GM12878 (cell line): ENCODE measurements around the gene CPNE5. TPM values are rescaled to one million over a fixed set of nuclear protein-coding genes. Genes with fewer than 3 reads are reported as not detected.
A peak's percentile ranks its signal among the peaks of the same experiment; 100 is the strongest.

ENCODE experiments used
- CBFB ChIP-seq: IDR thresholded peaks from 2 replicates; pipeline ENCODE4 v1.6.1; 2016; ENCODE audit warnings: antibody characterized with exemption, low read depth
- DPF2 ChIP-seq: fragments of 450-650 bp; IDR thresholded peaks from 2 replicates; pipeline ENCODE4 v1.6.1; 2017; ENCODE audit warnings: mild to moderate bottlenecking
- EED ChIP-seq: sonication (generic); IDR thresholded peaks from 2 replicates; pipeline ENCODE4 v1.6.1; 2016; ENCODE audit warnings: antibody characterized with exemption, low read depth
- ESRRA ChIP-seq: IDR thresholded peaks from 2 replicates; pipeline ENCODE4 v1.6.1; 2012; ENCODE audit warnings: mild to moderate bottlenecking, low read length, improper control_type of control experiment
- GATAD2B ChIP-seq: fragments of 450-650 bp; conservative IDR thresholded peaks from 2 replicates; pipeline ENCODE4 v1.6.1; 2017; ENCODE audit warnings: low read depth, mild to moderate bottlenecking, moderate library complexity
- IRF4 ChIP-seq: IDR thresholded peaks from 2 replicates; pipeline ENCODE4 v1.6.1; 2011; ENCODE audit warnings: low read depth, low read length
- MLLT1 ChIP-seq: fragments of 450-650 bp; IDR thresholded peaks from 2 replicates; pipeline ENCODE4 v1.6.1; 2016; ENCODE audit warnings: mild to moderate bottlenecking
- MTA3 ChIP-seq: IDR thresholded peaks from 2 replicates; pipeline ENCODE4 v1.6.1; 2012; ENCODE audit warnings: low read length, inconsistent platforms, borderline replicate concordance
- MYB ChIP-seq: fragments of 150-350 bp; IDR thresholded peaks from 2 replicates; pipeline ENCODE4 v1.6.1; 2014; ENCODE audit warnings: mild to moderate bottlenecking, low read depth, low read length, borderline replicate concordance
- NR2F1 ChIP-seq: fragments of 450-650 bp; conservative IDR thresholded peaks from 2 replicates; pipeline ENCODE4 v1.6.1; 2017; ENCODE audit warnings: mild to moderate bottlenecking
- PAX5 ChIP-seq: IDR thresholded peaks from 2 replicates; pipeline ENCODE4 v1.6.1; 2011; ENCODE audit warnings: low read depth, low read length, borderline replicate concordance
- RB1 ChIP-seq: fragments of 450-650 bp; formaldehyde crosslinking; IDR thresholded peaks from 2 replicates; pipeline ENCODE4 v1.6.1; 2017; ENCODE audit warnings: mild to moderate bottlenecking, borderline replicate concordance
- SMC3 ChIP-seq: IDR thresholded peaks from 2 replicates; pipeline ENCODE4 v1.6.1; 2011; ENCODE audit warnings: low read length, improper control_type of control experiment, borderline replicate concordance
- SREBF1 ChIP-seq: IDR thresholded peaks from 2 replicates; pipeline ENCODE4 v1.6.1; 2012; ENCODE audit warnings: mild to moderate bottlenecking, low read length
- SUPT20H ChIP-seq: IDR thresholded peaks from 2 replicates; pipeline ENCODE4 v1.6.1; 2011; ENCODE audit warnings: low read depth, mild to moderate bottlenecking, low read length, moderate library complexity, borderline replicate concordance; ENCODE audit not compliant: control insufficient read depth
- ZBTB33 ChIP-seq: fragments of 450-650 bp; IDR thresholded peaks from 2 replicates; pipeline ENCODE4 v1.6.1; 2017; ENCODE audit warnings: mild to moderate bottlenecking
- ZNF207 ChIP-seq: fragments of 450-650 bp; IDR thresholded peaks from 2 replicates; pipeline ENCODE4 v1.6.1; 2014; ENCODE audit warnings: antibody characterized with exemption, mild to moderate bottlenecking, borderline replicate concordance
- ZNF274 ChIP-seq: IDR thresholded peaks from one replicate; pipeline ENCODE4 v1.8.0; 2011; ENCODE audit not compliant: insufficient read length, insufficient read depth
- polyA plus RNA-seq, 11 experiments: library from polyadenylated mRNA; depleted of rRNA in 4 of 11; unstranded in 6 of 11; stranded (reverse) in 5 of 11; fragments of >200 nt; fragmentation: Nextera tagmentation in 4 of 11; fragmentation: Illumina TruSeq in 1 of 11; extraction: Ambion mirVana in 4 of 11; extraction: Trizol in 1 of 11; gene quantifications; 1 replicate in 1 of 11; 2 replicates in 10 of 11; pipeline versions ENCODE4 v1.2.1 to v1.2.3, GENCODE V29; 2011 to 2016; ENCODE audit warnings: inconsistent platforms in 2 of 11, missing spikeins in 2 of 11, low read depth in 1 of 11
- total RNA-seq, 4 experiments: library from RNA; depleted of rRNA in 3 of 4; stranded (reverse); fragments of >200 nt in 3 of 4; fragmentation: Illumina TruSeq in 1 of 4; extraction: Trizol in 1 of 4; gene quantifications; 2 replicates each; pipeline versions ENCODE4 v1.2.1 to v1.2.3, GENCODE V29; 2013 to 2021
- TF ChIP-seq, protein P1 (sequence below): IDR thresholded peaks from 2 replicates; pipeline ENCODE4 v1.6.1; 2012; ENCODE audit warnings: improper control_type of control experiment, low read depth, low read length; ENCODE audit not compliant: insufficient replicate concordance
- TF ChIP-seq, protein P2 (sequence below): fragments of 450-650 bp; IDR thresholded peaks from 2 replicates; pipeline ENCODE4 v1.6.1; 2017; ENCODE audit warnings: mild to moderate bottlenecking, moderate library complexity

Gene CPNE5
- total and polyA plus RNA-seq, 10 of the 15 experiments (the other 5 are each of a cell fraction or from before 2014, with no cell fraction given): 2.4 to 39.1 (median 18.2) TPM

DNA sequence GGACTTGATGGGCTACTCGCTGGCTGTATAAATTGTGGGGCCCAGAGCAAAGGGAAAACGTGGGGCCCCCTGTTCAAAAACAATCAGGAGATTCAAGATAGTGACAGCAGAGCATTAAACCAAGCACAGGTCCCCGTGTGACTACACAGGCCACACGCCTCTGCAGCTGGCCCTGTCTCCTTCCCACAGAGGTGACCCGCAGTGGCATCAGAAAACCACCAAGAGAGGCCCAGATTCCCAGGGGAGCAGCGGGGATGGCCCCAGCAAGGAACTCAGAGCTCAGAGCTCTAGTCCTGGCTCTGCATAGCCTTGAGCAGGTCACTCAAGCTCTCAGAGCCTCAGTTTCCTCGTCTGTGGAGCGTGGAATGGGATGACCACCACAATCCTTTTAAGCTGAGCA lies 57.6 kb downstream of the CPNE5 start (continued):
- TF ChIP-seq EED (peak; percentile 20; the same call in 1 of the 2 replicates), ZNF274 (no peak), MYB (no peak), ZNF207 (no peak), MLLT1 (no peak), SMC3 (no peak), PAX5 (peak; percentile 79; the same call in 1 of the 2 replicates), MTA3 (no peak), SUPT20H (no peak), DPF2 (no peak; the same call in 1 of the 2 replicates), ZBTB33 (no peak), ESRRA (no peak), NR2F1 (peak; percentile 98), GATAD2B (no peak), SREBF1 (no peak), RB1 (no peak), IRF4 (no peak), CBFB (0 out of 2 replicates have a peak, but pooled peaks have one; percentile 44)
- TF ChIP-seq, protein P1, sequence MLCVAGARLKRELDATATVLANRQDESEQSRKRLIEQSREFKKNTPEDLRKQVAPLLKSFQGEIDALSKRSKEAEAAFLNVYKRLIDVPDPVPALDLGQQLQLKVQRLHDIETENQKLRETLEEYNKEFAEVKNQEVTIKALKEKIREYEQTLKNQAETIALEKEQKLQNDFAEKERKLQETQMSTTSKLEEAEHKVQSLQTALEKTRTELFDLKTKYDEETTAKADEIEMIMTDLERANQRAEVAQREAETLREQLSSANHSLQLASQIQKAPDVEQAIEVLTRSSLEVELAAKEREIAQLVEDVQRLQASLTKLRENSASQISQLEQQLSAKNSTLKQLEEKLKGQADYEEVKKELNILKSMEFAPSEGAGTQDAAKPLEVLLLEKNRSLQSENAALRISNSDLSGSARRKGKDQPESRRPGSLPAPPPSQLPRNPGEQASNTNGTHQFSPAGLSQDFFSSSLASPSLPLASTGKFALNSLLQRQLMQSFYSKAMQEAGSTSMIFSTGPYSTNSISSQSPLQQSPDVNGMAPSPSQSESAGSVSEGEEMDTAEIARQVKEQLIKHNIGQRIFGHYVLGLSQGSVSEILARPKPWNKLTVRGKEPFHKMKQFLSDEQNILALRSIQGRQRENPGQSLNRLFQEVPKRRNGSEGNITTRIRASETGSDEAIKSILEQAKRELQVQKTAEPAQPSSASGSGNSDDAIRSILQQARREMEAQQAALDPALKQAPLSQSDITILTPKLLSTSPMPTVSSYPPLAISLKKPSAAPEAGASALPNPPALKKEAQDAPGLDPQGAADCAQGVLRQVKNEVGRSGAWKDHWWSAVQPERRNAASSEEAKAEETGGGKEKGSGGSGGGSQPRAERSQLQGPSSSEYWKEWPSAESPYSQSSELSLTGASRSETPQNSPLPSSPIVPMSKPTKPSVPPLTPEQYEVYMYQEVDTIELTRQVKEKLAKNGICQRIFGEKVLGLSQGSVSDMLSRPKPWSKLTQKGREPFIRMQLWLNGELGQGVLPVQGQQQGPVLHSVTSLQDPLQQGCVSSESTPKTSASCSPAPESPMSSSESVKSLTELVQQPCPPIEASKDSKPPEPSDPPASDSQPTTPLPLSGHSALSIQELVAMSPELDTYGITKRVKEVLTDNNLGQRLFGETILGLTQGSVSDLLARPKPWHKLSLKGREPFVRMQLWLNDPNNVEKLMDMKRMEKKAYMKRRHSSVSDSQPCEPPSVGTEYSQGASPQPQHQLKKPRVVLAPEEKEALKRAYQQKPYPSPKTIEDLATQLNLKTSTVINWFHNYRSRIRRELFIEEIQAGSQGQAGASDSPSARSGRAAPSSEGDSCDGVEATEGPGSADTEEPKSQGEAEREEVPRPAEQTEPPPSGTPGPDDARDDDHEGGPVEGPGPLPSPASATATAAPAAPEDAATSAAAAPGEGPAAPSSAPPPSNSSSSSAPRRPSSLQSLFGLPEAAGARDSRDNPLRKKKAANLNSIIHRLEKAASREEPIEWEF: no peak
- TF ChIP-seq, protein P2, sequence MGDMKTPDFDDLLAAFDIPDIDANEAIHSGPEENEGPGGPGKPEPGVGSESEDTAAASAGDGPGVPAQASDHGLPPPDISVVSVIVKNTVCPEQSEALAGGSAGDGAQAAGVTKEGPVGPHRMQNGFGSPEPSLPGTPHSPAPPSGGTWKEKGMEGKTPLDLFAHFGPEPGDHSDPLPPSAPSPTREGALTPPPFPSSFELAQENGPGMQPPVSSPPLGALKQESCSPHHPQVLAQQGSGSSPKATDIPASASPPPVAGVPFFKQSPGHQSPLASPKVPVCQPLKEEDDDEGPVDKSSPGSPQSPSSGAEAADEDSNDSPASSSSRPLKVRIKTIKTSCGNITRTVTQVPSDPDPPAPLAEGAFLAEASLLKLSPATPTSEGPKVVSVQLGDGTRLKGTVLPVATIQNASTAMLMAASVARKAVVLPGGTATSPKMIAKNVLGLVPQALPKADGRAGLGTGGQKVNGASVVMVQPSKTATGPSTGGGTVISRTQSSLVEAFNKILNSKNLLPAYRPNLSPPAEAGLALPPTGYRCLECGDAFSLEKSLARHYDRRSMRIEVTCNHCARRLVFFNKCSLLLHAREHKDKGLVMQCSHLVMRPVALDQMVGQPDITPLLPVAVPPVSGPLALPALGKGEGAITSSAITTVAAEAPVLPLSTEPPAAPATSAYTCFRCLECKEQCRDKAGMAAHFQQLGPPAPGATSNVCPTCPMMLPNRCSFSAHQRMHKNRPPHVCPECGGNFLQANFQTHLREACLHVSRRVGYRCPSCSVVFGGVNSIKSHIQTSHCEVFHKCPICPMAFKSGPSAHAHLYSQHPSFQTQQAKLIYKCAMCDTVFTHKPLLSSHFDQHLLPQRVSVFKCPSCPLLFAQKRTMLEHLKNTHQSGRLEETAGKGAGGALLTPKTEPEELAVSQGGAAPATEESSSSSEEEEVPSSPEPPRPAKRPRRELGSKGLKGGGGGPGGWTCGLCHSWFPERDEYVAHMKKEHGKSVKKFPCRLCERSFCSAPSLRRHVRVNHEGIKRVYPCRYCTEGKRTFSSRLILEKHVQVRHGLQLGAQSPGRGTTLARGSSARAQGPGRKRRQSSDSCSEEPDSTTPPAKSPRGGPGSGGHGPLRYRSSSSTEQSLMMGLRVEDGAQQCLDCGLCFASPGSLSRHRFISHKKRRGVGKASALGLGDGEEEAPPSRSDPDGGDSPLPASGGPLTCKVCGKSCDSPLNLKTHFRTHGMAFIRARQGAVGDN: no peak
